Stromal cell of bone marrow (primary cell): ENCODE data around the gene RFNG.
A peak's percentile ranks its signal among the peaks of the same experiment; 100 is the strongest.
"Not testable (repeated sequence)": the region's sequence is repeated elsewhere in the genome, so short reads cannot be mapped to it uniquely, and the experiment has no call there.

ENCODE experiments used
- DNase-seq: peaks from one replicate; pipeline ENCODE4 v3.0.0-alpha.2; 2012; ENCODE audit warnings: low read depth

RFNG gene

GRCh38 chr17:82042649-82043048 is 9.0 kb downstream of the RFNG start:
- no peak for DNase-seq

GRCh38 chr17:82041144-82041814 is 10.3 kb downstream of the RFNG start:
- no peak for DNase-seq

GRCh38 chr17:82039695-82040299 is 11.8 kb downstream of the RFNG start:
- no peak for DNase-seq

- DNase-seq: not testable (repeated sequence)
Measured at GRCh38 chr17:82038796-82039409, 12.7 kb downstream of the RFNG start.

- no peak for DNase-seq
Measured at GRCh38 chr17:82037889-82038195, 13.8 kb downstream of the RFNG start.

GRCh38 chr17:82037092-82037888 is 14.3 kb downstream of the RFNG start, which contains the start of gene DCXR:
TSS of gene DCXR (minus strand) at chr17:82037697. CDS start at chr17:82037682, 15 bp downstream.
- DNase-seq: peak; percentile 89

- DNase-seq: no peak
Measured at GRCh38 chr17:82036634-82037091, 14.9 kb downstream of the RFNG start.

- no peak for DNase-seq
Measured at GRCh38 chr17:82035956-82036633, 15.5 kb downstream of the RFNG start.

- no peak for DNase-seq
Measured at GRCh38 chr17:82035488-82035887, 16.1 kb downstream of the RFNG start.

- DNase-seq: no peak
Measured at GRCh38 chr17:82034371-82035011, 17.1 kb downstream of the RFNG start.

GRCh38 chr17:82033359-82034085 is 18.1 kb downstream of the RFNG start:
- no peak for DNase-seq

GRCh38 chr17:82031885-82032627 is 19.6 kb downstream of the RFNG start:
- DNase-seq: no peak

- DNase-seq: no peak
Measured at GRCh38 chr17:82031303-82031884, 20.2 kb downstream of the RFNG start, which contains the start of gene RAC3. TSS of gene RAC3 (plus strand) at chr17:82031678. CDS start at chr17:82031762, 84 bp downstream.

- peak; percentile 47 for DNase-seq
Measured at GRCh38 chr17:82030470-82031302, 20.9 kb downstream of the RFNG start.

GRCh38 chr17:82029990-82030469 is 21.6 kb downstream of the RFNG start:
- DNase-seq: no peak

GRCh38 chr17:82029391-82029790 is 22.2 kb downstream of the RFNG start:
- DNase-seq: no peak

GRCh38 chr17:82028966-82029365 is 22.6 kb downstream of the RFNG start:
- DNase-seq: no peak

- DNase-seq: no peak
Measured at GRCh38 chr17:82028246-82028645, 23.4 kb downstream of the RFNG start.
